H1 (cell line): Measurements from ENCODE around the gene NRXN2. TPM values are rescaled to one million over a fixed set of nuclear protein-coding genes. Genes with fewer than 3 reads are reported as not detected.

ENCODE experiments used
- CTCF ChIA-PET: fragments of 300-600 bp; sonication (Branson Sonifier 250); formaldehyde crosslinking; loops from one replicate; lab custom pipeline; 2021; ENCODE audit not compliant: partially characterized antibody; lab: Charles Lee
- POLR2A ChIA-PET: fragments of 300-600 bp; sonication (Branson Sonifier 250); formaldehyde crosslinking; loops from one replicate; lab custom pipeline; 2021; ENCODE audit warnings: inconsistent platforms; ENCODE audit not compliant: partially characterized antibody; lab: Charles Lee
- DNase-seq, 2 experiments: peaks; one replicate each; pipeline versions ENCODE4 v3.0.0 to v3.0.0-alpha.2; 2010 to 2022; ENCODE audit warnings: low spot score in 2 of 2, low read depth in 1 of 2, mixed read lengths in 1 of 2
- FAIRE-seq: peaks from 2 replicates; lab custom pipeline; 2011; peaks lifted over from hg19 to GRCh38; lab: Jason Lieb, UNC
- H2AFZ ChIP-seq: 2 replicates; pipeline ENCODE4 v1.8.1; 2012; ENCODE audit warnings: low read length, inconsistent platforms
- H2AK5ac ChIP-seq: 2 replicates; pipeline ENCODE4 v1.6.1; 2013; ENCODE audit warnings: low read depth, low read length
- H2BK120ac ChIP-seq: replicated peaks from 2 replicates; pipeline ENCODE3; 2013; ENCODE audit warnings: low read depth, low read length, inconsistent platforms
- H2BK12ac ChIP-seq: 2 replicates; pipeline ENCODE4 v1.6.1; 2013; ENCODE audit warnings: low read depth, low read length
- H2BK15ac ChIP-seq: 2 replicates; pipeline ENCODE4 v1.6.1; 2013; ENCODE audit warnings: low read length
- H2BK20ac ChIP-seq: 2 replicates; pipeline ENCODE4 v1.6.1; 2013; ENCODE audit warnings: low read length
- H2BK5ac ChIP-seq: 2 replicates; pipeline ENCODE4 v1.6.1; 2013; ENCODE audit warnings: low read depth, low read length
- H3K14ac ChIP-seq: 2 replicates; pipeline ENCODE4 v1.6.1; 2013; ENCODE audit warnings: inconsistent platforms; ENCODE audit not compliant: insufficient read length
- H3K18ac ChIP-seq: 2 replicates; pipeline ENCODE4 v1.6.1; 2013; ENCODE audit warnings: low read length; ENCODE audit errors: extremely low read depth
- H3K23ac ChIP-seq: 2 replicates; pipeline ENCODE4 v1.6.1; 2013; ENCODE audit warnings: inconsistent platforms; ENCODE audit not compliant: insufficient read length
- H3K23me2 ChIP-seq: 2 replicates; pipeline ENCODE4 v1.6.1; 2013; ENCODE audit warnings: low read depth, low read length
- H3K27ac ChIP-seq: 2 replicates; pipeline ENCODE4 v1.6.1; 2011; ENCODE audit warnings: low read depth, low read length, inconsistent platforms
- H3K27me3 ChIP-seq, 4 experiments: replicated peaks in 1 of 4; 1 replicate in 1 of 4; 2 replicates in 3 of 4; pipeline versions ENCODE4 v1.6.1 to v1.8.1; 2011 to 2013; ENCODE audit warnings: low read length in 3 of 4, mild to moderate bottlenecking in 3 of 4, inconsistent platforms in 2 of 4, mixed read lengths in 2 of 4, moderate library complexity in 1 of 4; ENCODE audit not compliant: control insufficient read depth in 3 of 4, insufficient read depth in 3 of 4; ENCODE audit errors: extremely low read depth in 1 of 4
- H3K36me3 ChIP-seq, 4 experiments: 2 replicates each; pipeline versions ENCODE4 v1.6.1 to v1.8.1; 2011 to 2013; ENCODE audit warnings: mild to moderate bottlenecking in 4 of 4, low read length in 3 of 4, moderate library complexity in 2 of 4, control low read depth in 1 of 4, inconsistent platforms in 1 of 4; ENCODE audit not compliant: insufficient read depth in 4 of 4, control insufficient read depth in 2 of 4
- H3K4ac ChIP-seq: replicated peaks from 2 replicates; pipeline ENCODE3; 2013; ENCODE audit warnings: low read length, low read depth, mixed read lengths, inconsistent platforms; ENCODE audit not compliant: insufficient read length
- H3K4me1 ChIP-seq, 4 experiments: replicated peaks in 1 of 4; 1 replicate in 1 of 4; 2 replicates in 3 of 4; pipeline versions ENCODE4 v1.6.1 to v1.8.1; 2011 to 2013; ENCODE audit warnings: low read length in 3 of 4, inconsistent platforms in 2 of 4, mixed read lengths in 1 of 4; ENCODE audit not compliant: insufficient read depth in 4 of 4, control insufficient read depth in 3 of 4
- H3K4me2 ChIP-seq, 2 experiments: 2 replicates each; pipeline versions ENCODE4 v1.6.1 to v1.8.1; 2011 to 2013; ENCODE audit warnings: low read depth in 2 of 2, low read length in 2 of 2, control low read depth in 1 of 2, inconsistent platforms in 1 of 2, mild to moderate bottlenecking in 1 of 2; ENCODE audit not compliant: insufficient read depth in 1 of 2
- H3K4me3 ChIP-seq, 4 experiments: fragments of 200-600, 300-600 bp in 1 of 4; sonication (generic), shearing (Covaris generic), sonication (Bioruptor Twin) in 1 of 4; 2 replicates each; pipeline versions ENCODE4 v1.5.1 to v1.8.1; 2011 to 2016; ENCODE audit warnings: low read length in 4 of 4, low read depth in 3 of 4, control low read depth in 2 of 4, inconsistent platforms in 2 of 4, mild to moderate bottlenecking in 2 of 4, mixed read lengths in 1 of 4, moderate library complexity in 1 of 4; ENCODE audit not compliant: insufficient read depth in 2 of 4; ENCODE audit errors: extremely low read depth in 1 of 4
- H3K56ac ChIP-seq: replicated peaks from 2 replicates; pipeline ENCODE3; 2013; ENCODE audit warnings: low read depth, mild to moderate bottlenecking, mixed read lengths, low read length, inconsistent platforms; ENCODE audit not compliant: insufficient read length
- H3K79me1 ChIP-seq: 2 replicates; pipeline ENCODE4 v1.6.1; 2013; ENCODE audit warnings: low read depth, low read length, control low read depth
- H3K79me2 ChIP-seq, 2 experiments: 2 replicates each; pipeline versions ENCODE4 v1.6.1 to v1.8.1; 2012 to 2013; ENCODE audit warnings: low read length in 2 of 2, mild to moderate bottlenecking in 2 of 2, inconsistent platforms in 1 of 2; ENCODE audit not compliant: insufficient read depth in 2 of 2, control insufficient read depth in 1 of 2
- H3K9ac ChIP-seq, 4 experiments: replicated peaks in 1 of 4; 1 replicate in 1 of 4; 2 replicates in 3 of 4; pipeline versions ENCODE4 v1.6.1 to v1.8.1; 2011 to 2013; ENCODE audit warnings: low read depth in 3 of 4, low read length in 3 of 4, control low read depth in 2 of 4, mild to moderate bottlenecking in 2 of 4, moderate library complexity in 2 of 4, inconsistent platforms in 1 of 4; ENCODE audit errors: extremely low read depth in 1 of 4
- H3K9me3 ChIP-seq, 2 experiments: 2 replicates each; pipeline versions ENCODE4 v1.6.1 to v1.8.1; 2012 to 2013; ENCODE audit warnings: mild to moderate bottlenecking in 2 of 2, moderate library complexity in 2 of 2, control low read depth in 1 of 2, inconsistent platforms in 1 of 2, low read depth in 1 of 2, low read length in 1 of 2, mixed read lengths in 1 of 2; ENCODE audit not compliant: insufficient read depth in 2 of 2
- H4K20me1 ChIP-seq, 2 experiments: replicated peaks in 1 of 2; 2 replicates each; pipeline versions ENCODE3 to v1.8.1; 2011 to 2013; ENCODE audit warnings: inconsistent platforms in 2 of 2, low read length in 2 of 2, mild to moderate bottlenecking in 1 of 2; ENCODE audit not compliant: insufficient read depth in 2 of 2, control insufficient read depth in 1 of 2
- H4K5ac ChIP-seq: 2 replicates; pipeline ENCODE4 v1.6.1; 2013; ENCODE audit warnings: low read length, low read depth, mixed read lengths, inconsistent platforms; ENCODE audit not compliant: insufficient read length
- H4K8ac ChIP-seq: 2 replicates; pipeline ENCODE4 v1.8.0; 2013; ENCODE audit warnings: mild to moderate bottlenecking, moderate library complexity, low read length, inconsistent platforms; ENCODE audit not compliant: insufficient read depth; ENCODE audit errors: extremely low read depth
- H4K91ac ChIP-seq: replicated peaks from 2 replicates; pipeline ENCODE3; 2013; ENCODE audit warnings: low read length, mixed read lengths, inconsistent platforms; ENCODE audit not compliant: insufficient read length
- BCL11A ChIP-seq, 2 experiments: IDR thresholded peaks; one replicate each; pipeline ENCODE4 v1.6.1; 2011; ENCODE audit warnings: low read depth in 2 of 2, low read length in 2 of 2, mild to moderate bottlenecking in 2 of 2
- CBX8 ChIP-seq: fragments of 300-800, 300-1000 bp; sonication (generic); IDR thresholded peaks from 2 replicates; pipeline ENCODE4 v1.7.1; 2016; ENCODE audit warnings: low read depth, low read length, borderline replicate concordance
- CHD1 ChIP-seq: IDR thresholded peaks from 2 replicates; pipeline ENCODE4 v1.6.1; 2012; ENCODE audit warnings: low read depth, low read length, improper control_type of control experiment
- CTBP2 ChIP-seq: IDR thresholded peaks from 2 replicates; pipeline ENCODE4 v1.7.0; 2011; ENCODE audit warnings: borderline replicate concordance, mild to moderate bottlenecking, moderate library complexity, mixed read lengths, low read length; ENCODE audit not compliant: insufficient read depth, insufficient read length
- EP300 ChIP-seq, 2 experiments: IDR thresholded peaks; 1 replicate in 1 of 2; 2 replicates in 1 of 2; pipeline ENCODE4 v1.6.1; 2011 to 2012; ENCODE audit warnings: low read depth in 2 of 2, low read length in 2 of 2, mild to moderate bottlenecking in 2 of 2, borderline replicate concordance in 1 of 2, inconsistent platforms in 1 of 2, moderate library complexity in 1 of 2
- GTF2F1 ChIP-seq: IDR thresholded peaks from 2 replicates; pipeline ENCODE4 v1.6.1; 2012; ENCODE audit warnings: low read depth, low read length, improper control_type of control experiment, borderline replicate concordance
- JUND ChIP-seq: IDR thresholded peaks from 2 replicates; pipeline ENCODE4 v1.6.1; 2011; ENCODE audit warnings: mild to moderate bottlenecking, improper control_type of control experiment, low read length
- KDM5A ChIP-seq: fragments of 200-600 bp; IDR thresholded peaks from 2 replicates; pipeline ENCODE4 v1.7.1; 2012; ENCODE audit warnings: mild to moderate bottlenecking, low read length, inconsistent platforms, mixed read lengths
- NRF1 ChIP-seq: IDR thresholded peaks from 2 replicates; pipeline ENCODE4 v1.6.1; 2011; ENCODE audit warnings: mild to moderate bottlenecking, low read depth, low read length, improper control_type of control experiment
- SP4 ChIP-seq: IDR thresholded peaks from 2 replicates; pipeline ENCODE4 v1.6.1; 2012; ENCODE audit warnings: low read length, inconsistent platforms
- TAF1 ChIP-seq: IDR thresholded peaks from 2 replicates; pipeline ENCODE4 v1.6.1; 2011; ENCODE audit warnings: mild to moderate bottlenecking, low read depth, low read length
- TBP ChIP-seq: IDR thresholded peaks from 2 replicates; pipeline ENCODE4 v1.6.1; 2011; ENCODE audit warnings: low read depth, low read length, improper control_type of control experiment
- WGBS, 2 experiments: shearing (Covaris generic) in 1 of 2; methylation state at CpG; one replicate each; pipeline versions ENCODE4 v1.1.6 to v1.1.7; 2013 to 2015; ENCODE audit warnings: low lambda C conversion rate in 2 of 2, mixed read lengths in 2 of 2, inconsistent platforms in 1 of 2, low coverage in 1 of 2, missing lambda C conversion rate in 1 of 2; ENCODE audit not compliant: insufficient replicate concordance in 2 of 2, insufficient coverage in 1 of 2, insufficient read length in 1 of 2; ENCODE audit errors: extremely low coverage in 1 of 2, missing lambda C conversion rate in 1 of 2; 5-methylcytosine and 5-hydroxymethylcytosine counted together
- polyA plus RNA-seq, 7 experiments: library from polyadenylated mRNA; depleted of rRNA in 3 of 7; stranded (reverse) in 5 of 7; unstranded in 2 of 7; fragments of >200 nt in 5 of 7; fragments of 200-250 nt in 2 of 7; gene quantifications; 1 replicate in 5 of 7; 2 replicates in 1 of 7; 4 replicates in 1 of 7; pipeline versions ENCODE4 v1.2.1 to v1.2.3, GENCODE V29; 2011 to 2013; ENCODE audit warnings: missing spikeins in 2 of 7, mixed read lengths in 2 of 7
- total RNA-seq: library from RNA; stranded (reverse); fragmentation: NEBNext Ultra II Directional; extraction: Animal tissue kit (Norgen Biotek cat#: 25700); gene quantifications from 2 replicates; pipeline ENCODE4 v1.2.1, GENCODE V29; 2021

The NRXN2 gene
- total and polyA plus RNA-seq, 2 of the 8 experiments (the other 6 are each of a cell fraction or from before 2014, with no cell fraction given): 1.3 to 11.5 TPM

- ChIA-PET POLR2A (no interaction called here), CTCF (interaction anchor here (0.7 to 3.7 kb wide), 18 partner anchors 8 to 328 kb away, joined by 3 to 57 read pairs (median 4); no protein-coding TSS in a partner anchor)
- Histone ChIP-seq H3K79me2 (no peaks in the 10 kb centered on the region), H2AK5ac (no peak overlapping the region), H3K9ac (no peak overlapping the region), H2BK15ac (no peak overlapping the region), H3K36me3 (no peaks in the 10 kb centered on the region), H3K18ac (no peak overlapping the region), H3K56ac (no peak overlapping the region), H4K91ac (no peak overlapping the region), H4K5ac (no peak overlapping the region), H2BK120ac (no peak overlapping the region), H2BK20ac (no peak overlapping the region), H3K4me2 (no peak overlapping the region), H3K79me1 (no peaks in the 10 kb centered on the region), H3K4me3 (no peak overlapping the region), H2AFZ (no peak overlapping the region), H3K27me3 (no peaks in the 10 kb centered on the region), H3K4ac (no peak overlapping the region), H3K23ac (no peak overlapping the region), H2BK5ac (no peak overlapping the region), H4K20me1 (no peaks in the 10 kb centered on the region), H3K4me1 (peaks cover 0 to 10% (median 0%) of the 10 kb centered on the region in 4 experiments; a peak in 2 of 7 replicates), H2BK12ac (no peak overlapping the region), H3K9me3 (no peaks in the 10 kb centered on the region), H3K27ac (no peak overlapping the region), H4K8ac (no peak overlapping the region), H3K23me2 (no peaks in the 10 kb centered on the region), H3K14ac (no peak overlapping the region)
- FAIRE-seq (no peak), DNase-seq (no peak)
- WGBS, 2 experiments: 94% methylated on average over 10 of the region's 10 CpGs; no CpG with 5 or more reads in 1 of the 2 experiments
- no peak for TF ChIP-seq GTF2F1
- TF ChIP-seq CBX8: no peak
- TF ChIP-seq TBP: no peak
- no peak for TF ChIP-seq JUND
- TF ChIP-seq SP4: no peak
- no peak for TF ChIP-seq KDM5A
- no peak for TF ChIP-seq BCL11A (IDR thresholded peaks at IDR 0.05; ENCODE audit: low read depth in 2 of 2, low read length in 2 of 2)
- no peak for TF ChIP-seq CHD1
- no peak for TF ChIP-seq CTBP2
- TF ChIP-seq EP300 (IDR thresholded peaks at IDR 0.05; ENCODE audit: borderline replicate concordance in 1 of 2, low read depth in 2 of 2, low read length in 2 of 2): no peak
- no peak for TF ChIP-seq TAF1
- no peak for TF ChIP-seq NRF1
Measured at GRCh38 chr11:64660205-64660604, 62.8 kb downstream of the NRXN2 start.
